Astrocyte of the spinal cord (primary cell): Measurements from ENCODE around the gene PLET1.

Source experiments
- DNase-seq: peaks from one replicate; pipeline ENCODE4 v3.0.0; 2011; ENCODE audit warnings: low read depth, low spot score
- H3K4me3 ChIP-seq: 2 replicates; pipeline ENCODE4 v1.5.1; 2011; ENCODE audit warnings: low read depth, mild to moderate bottlenecking, low read length, moderate library complexity
- CTCF ChIP-seq: IDR thresholded peaks from 2 replicates; pipeline ENCODE4 v1.5.1; 2012; ENCODE audit warnings: low read depth, mild to moderate bottlenecking, low read length, inconsistent platforms
- in situ Hi-C: cut with HindIII; loops from 2 replicates; pipeline ENCODE4 v1.10.0; 2017; ENCODE audit warnings: low sequenced_read_pairs

PLET1 gene

GRCh38 chr11:112269139-112269538 is 8.5 kb upstream of the PLET1 start:
- no peak for DNase-seq
- no peak for TF ChIP-seq CTCF
- in situ Hi-C loops, result no loop called here
- no peak overlapping the region for H3K4me3 ChIP-seq

GRCh38 chr11:112268406-112268805 is 7.7 kb upstream of the PLET1 start:
- TF ChIP-seq CTCF, result no peak
- in situ Hi-C loops, result no loop called here

GRCh38 chr11:112267188-112267591 is 6.5 kb upstream of the PLET1 start:
- no peak for TF ChIP-seq CTCF
- H3K4me3 ChIP-seq, result no peak overlapping the region
- in situ Hi-C loops, result no loop called here
- no peak for DNase-seq

More at GRCh38 chr11:112268406-112268805, 7.7 kb upstream of the PLET1 start:
- no peak overlapping the region for H3K4me3 ChIP-seq
- no peak for DNase-seq

- no peak for TF ChIP-seq CTCF
- no peak overlapping the region for H3K4me3 ChIP-seq
- no peak for DNase-seq
- in situ Hi-C loops, result no loop called here
These were observed 5.7 kb upstream of the PLET1 start for GRCh38 chr11:112266410-112266778.

- DNase-seq, result no peak
- no peak for TF ChIP-seq CTCF
- H3K4me3 ChIP-seq, result no peak overlapping the region
- in situ Hi-C loops, result no loop called here
These were observed 5.2 kb upstream of the PLET1 start for GRCh38 chr11:112265659-112266409.

- DNase-seq, result peak; percentile 90
- in situ Hi-C loops, result no loop called here
- no peak for TF ChIP-seq CTCF
- no peak overlapping the region for H3K4me3 ChIP-seq
These were observed 5.5 kb downstream of the PLET1 start for GRCh38 chr11:112255067-112255720.
